Embryonic facial prominence (tissue), 1 donor: ENCODE measurements around the gene FMN1.

ENCODE experiments used
- DNase-seq: peaks from one replicate; pipeline ENCODE4 v3.0.0-alpha.2; 2016; ENCODE audit errors: extremely low spot score

FMN1 gene

DNA sequence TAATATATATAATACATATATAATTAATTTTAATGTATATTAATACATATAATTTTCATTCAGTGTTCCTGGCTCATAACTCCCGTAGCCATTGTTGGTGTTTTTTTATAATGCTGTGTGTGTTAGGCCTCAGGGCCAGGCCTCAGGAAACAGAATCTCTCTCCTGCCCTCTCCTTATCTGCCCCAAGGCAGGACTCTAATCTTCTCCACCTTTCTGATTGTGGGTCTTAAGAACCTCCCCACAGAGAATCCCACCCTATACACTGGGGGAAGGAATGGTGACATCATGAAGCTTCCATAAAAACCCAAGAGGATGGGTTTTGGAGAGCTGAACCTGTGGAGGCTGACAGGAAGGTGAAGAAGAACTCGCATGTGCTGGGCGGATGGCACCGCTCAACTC is 4.0 kb upstream of the FMN1 start:
- no peak for DNase-seq

DNA sequence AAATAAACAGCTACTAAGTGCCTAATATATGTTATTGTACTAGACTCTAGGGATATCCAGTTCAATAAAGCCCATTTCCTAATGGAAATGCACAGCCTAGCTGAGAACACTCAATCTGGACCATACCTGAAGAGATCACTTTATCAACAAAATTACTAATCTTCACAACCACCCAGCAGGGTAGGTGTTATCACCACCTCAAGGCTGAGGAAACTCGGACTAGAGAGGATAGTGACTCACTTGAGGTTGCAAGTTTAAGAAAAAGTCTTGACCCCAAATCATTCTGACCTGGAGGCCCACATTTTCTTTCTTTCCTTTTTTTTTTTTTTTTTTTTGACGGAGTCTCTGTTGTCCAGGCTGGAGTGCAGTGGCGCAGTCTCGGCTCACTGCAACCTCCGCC is 3.1 kb upstream of the FMN1 start:
- no peak for DNase-seq

DNA sequence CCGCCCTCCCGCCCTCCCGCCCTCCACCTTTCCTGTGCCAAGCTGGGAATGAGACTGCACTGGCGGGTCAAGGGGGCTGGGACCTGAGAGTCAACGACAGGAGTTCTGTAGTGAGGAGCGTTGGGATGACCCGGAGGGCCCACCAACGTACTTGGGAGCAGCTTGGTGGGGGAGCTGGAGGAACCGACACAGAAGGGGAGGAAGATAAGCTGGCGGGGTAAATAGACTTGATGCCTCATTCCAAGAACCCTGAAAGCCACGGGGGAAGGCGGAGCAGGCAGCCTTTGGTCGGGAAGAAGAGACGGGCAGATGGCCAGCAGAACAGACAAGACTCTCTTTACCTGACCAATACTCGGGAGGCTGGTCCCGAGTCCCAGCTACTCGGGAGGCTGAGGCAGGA is 277 bp downstream of the FMN1 start:
- DNase-seq = no peak

GRCh38 chr15:33191591-33191990 is 2.9 kb downstream of the FMN1 start:
- no peak for DNase-seq

GRCh38 chr15:33190539-33190938 is 4.0 kb downstream of the FMN1 start:
- no peak for DNase-seq

- no peak for DNase-seq
Observed at GRCh38 chr15:33188641-33189257, 5.8 kb downstream of the FMN1 start.

DNA sequence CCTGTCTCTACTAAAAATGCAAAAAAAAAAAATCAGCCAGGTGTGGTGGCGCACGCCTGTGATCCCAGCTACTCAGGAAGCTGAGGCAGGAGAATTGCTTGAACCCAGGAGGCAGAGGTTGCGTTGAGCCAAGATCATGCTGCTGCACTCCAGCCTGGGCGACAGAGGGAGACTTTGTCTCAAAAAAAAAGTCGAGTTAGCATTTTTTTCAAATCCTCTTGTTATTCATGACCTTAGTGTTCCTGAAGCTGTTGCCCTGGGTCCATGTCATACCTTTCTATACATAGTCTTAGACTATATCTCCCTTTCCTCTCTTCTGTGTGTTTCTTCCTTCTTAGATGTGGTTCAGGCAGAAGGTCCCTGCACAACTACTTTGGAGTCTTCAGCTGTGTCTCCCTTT is 6.4 kb downstream of the FMN1 start:
- no peak for DNase-seq

GRCh38 chr15:33183334-33183733 is 11.2 kb downstream of the FMN1 start:
- no peak for DNase-seq

DNA sequence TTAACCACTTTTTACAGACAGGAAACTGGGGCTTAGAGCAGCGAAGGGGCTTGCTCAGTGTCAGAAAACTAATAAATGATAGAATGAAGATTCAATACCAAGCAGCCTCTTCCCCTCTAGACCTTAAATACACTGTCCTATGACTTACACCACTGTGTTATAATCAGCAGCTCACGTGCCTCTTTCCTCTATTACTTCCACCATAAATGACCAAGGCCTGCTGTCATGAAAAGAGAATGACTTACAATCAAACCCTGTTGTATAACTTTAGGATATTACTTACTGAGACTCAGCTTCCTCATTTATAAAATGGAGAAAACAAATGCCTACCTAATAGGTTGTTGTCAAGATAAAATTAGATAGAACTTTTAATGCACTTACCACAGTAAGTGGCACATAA is 11.6 kb downstream of the FMN1 start:
- no peak for DNase-seq

- no peak for DNase-seq
Observed at GRCh38 chr15:33182278-33182905, 12.1 kb downstream of the FMN1 start.

DNA sequence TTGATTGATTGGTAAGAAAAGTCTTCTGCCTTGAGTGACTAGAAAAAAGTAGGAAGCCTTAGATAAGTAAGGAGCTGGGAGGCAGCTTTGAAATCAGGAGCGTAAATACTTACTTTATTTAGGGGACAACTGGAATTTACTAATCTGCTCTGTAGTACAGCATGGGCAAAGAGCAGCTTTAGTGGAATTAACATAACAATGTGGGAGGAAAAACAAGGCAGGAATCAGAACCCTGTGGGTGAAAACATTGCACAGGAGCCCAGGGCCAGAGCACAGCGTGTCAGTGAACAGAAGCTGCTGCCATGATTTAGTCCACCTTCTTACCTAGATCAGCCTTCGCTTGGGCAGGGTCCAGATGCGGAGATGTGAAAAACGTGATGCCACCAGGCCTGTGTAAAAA is 14.6 kb downstream of the FMN1 start:
- no peak for DNase-seq

DNA sequence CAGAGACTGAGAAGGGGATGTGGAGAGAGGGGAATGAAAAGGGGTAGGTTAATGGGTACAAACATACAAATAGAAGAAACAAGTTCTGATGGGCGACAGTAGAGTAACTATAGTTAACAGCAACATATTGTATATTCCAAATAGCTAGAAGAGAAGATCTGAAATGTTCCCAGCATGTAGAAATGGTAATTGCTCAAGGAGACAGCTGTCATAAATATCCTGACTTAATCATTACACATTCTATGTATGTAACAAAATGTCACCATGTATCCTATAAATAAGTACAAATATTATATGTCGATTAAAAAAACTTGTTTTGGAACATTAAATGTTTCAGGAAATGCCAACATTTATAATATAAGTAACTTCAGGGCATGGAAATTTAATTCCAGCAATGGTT is 23.3 kb downstream of the FMN1 start:
- DNase-seq = no peak

DNA sequence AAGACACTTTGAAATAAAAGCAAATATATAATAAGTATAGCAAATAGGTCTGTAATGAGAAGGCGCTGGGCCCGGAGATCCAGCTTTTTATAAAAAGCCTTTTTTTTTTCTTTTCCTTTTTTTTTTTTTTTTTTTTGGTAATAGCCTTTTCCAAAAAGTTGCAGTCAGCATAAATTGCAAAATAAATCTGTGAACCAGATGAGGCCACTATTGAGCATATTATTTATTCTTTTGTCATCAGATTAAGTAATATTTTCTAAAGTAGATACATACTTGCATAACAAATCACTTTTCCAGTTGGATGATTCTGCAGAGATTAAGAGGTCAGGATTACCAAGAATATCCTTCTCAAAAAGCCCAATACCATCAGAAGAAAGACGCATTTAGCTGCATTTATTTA is 24.9 kb downstream of the FMN1 start:
- no peak for DNase-seq

DNA sequence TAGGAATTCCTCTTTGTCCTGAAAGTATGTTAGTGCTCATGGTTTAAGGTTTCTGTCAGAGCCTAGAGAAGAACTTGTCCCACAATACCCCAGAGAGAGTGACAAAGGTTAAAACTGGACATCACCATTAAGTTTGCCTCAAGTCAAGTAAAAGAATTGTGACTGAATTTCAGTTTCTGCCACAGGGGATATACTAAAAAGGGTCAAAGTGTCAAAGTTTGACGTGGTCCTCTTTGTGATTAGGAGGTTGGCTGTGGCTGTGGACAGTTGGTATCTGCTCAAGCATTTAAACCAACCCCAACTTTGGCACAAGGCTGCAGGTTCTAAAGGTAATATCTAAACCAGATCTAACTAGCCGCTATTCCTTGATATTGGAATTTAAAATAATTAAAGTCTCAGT is 26.1 kb downstream of the FMN1 start:
- no peak for DNase-seq

- no peak for DNase-seq
Observed at GRCh38 chr15:33163816-33164215, 30.7 kb downstream of the FMN1 start.

- DNase-seq = no peak
Observed at GRCh38 chr15:33161209-33161608, 33.3 kb downstream of the FMN1 start.

- no peak for DNase-seq
Observed at GRCh38 chr15:33160581-33161165, 33.8 kb downstream of the FMN1 start.

GRCh38 chr15:33159726-33160453 is 34.6 kb downstream of the FMN1 start:
- no peak for DNase-seq

DNA sequence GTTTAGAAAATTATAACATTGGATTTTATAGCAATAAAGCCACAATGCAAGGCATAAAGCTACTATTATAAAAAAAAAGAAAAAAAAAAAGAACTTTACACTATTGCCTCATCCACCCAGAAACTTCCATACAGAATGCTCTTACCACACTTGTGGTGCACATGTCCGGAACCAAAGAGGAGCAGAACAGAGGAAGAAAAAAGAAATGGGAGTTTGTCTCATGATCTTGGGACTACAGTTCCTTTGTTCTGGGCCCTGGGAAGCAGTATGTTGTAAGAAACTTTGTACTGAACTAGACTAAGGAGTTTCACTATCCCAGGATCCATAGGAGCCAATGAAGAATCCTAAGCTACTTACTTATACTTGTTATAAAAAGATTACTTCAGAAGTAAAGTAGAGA is 36.1 kb downstream of the FMN1 start:
- no peak for DNase-seq

DNA sequence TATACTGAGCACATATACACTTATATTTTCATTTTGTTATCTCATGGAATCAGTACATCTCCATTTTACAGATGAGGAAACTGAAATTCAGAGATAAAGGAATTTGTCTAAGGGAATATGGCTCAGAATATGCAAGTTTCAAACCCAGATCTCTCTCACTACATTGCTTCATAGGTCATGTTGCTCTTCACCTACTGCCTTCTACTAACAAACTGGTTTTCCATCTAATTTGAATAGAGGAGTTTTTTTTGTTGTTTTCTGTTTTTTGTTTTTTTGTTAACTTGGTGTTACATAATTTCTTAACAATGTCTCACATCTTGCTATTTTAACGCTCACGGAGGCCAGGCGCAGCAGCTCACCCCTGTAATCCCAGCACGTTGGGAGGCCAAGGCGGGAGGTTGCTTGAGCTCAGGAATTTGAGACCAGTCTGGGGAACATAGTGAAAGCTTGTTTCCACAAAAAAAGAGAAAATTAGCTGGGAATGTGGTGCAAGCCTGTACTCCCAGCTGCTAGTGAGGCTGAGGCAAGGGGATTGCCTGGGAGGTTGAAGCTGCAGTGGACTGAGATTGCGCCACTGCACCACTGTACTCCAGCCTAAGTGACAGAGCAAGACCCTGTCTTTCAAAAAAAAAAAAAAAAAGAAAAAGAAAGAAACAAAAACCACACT is 37.0 kb downstream of the FMN1 start:
- DNase-seq = no peak

- DNase-seq = no peak
Observed at GRCh38 chr15:33155691-33156420, 38.7 kb downstream of the FMN1 start.
